Activated effector memory CD4-positive, alpha-beta T cell treated with anti-CD3 and anti-CD28 coated beads, Interleukin-2, amount 50 U/mL, for 16 hours (primary cell): ENCODE data around the gene CHN1.

Experiments used
- DNase-seq: peaks from one replicate; pipeline ENCODE4 v3.0.0-alpha.2; 2020

The CHN1 gene

GRCh38 chr2:174759381-174760065, 245.7 kb downstream of the CHN1 start:
- no peak for DNase-seq

- DNase-seq, result no peak
Observed at GRCh38 chr2:174756743-174757142, 248.4 kb downstream of the CHN1 start.

DNA sequence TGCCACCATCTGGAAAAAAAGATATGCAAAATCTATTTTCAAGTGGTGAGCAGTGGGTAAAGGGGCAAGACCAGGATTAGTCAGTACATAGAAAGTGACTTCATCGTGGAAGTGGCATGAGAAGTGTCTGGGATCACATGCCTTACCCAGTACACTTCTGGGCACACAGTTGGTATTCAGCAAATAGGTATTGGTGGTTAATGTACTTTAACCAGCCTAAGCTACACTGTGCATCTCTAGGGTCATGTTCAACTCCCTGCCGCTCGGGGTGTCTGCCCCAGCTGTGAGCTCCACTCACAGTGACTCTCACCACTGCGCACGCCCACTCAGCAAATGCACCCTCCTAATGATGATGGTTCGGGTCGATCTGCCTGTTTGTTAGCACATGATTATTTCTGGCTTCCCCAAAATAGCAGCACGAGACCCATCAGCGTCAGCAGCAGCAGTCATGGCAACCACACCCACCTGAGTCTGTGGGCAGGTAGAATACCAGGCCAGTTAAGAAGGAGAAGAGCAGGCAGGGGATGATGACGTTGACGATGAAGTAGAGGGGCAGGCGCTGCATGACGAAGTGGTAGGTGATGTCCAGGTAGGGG, 252.0 kb downstream of the CHN1 start:
- DNase-seq, result peak; percentile 70

- DNase-seq, result peak; percentile 66
Observed at GRCh38 chr2:174752403-174753037, 252.7 kb downstream of the CHN1 start.

DNA sequence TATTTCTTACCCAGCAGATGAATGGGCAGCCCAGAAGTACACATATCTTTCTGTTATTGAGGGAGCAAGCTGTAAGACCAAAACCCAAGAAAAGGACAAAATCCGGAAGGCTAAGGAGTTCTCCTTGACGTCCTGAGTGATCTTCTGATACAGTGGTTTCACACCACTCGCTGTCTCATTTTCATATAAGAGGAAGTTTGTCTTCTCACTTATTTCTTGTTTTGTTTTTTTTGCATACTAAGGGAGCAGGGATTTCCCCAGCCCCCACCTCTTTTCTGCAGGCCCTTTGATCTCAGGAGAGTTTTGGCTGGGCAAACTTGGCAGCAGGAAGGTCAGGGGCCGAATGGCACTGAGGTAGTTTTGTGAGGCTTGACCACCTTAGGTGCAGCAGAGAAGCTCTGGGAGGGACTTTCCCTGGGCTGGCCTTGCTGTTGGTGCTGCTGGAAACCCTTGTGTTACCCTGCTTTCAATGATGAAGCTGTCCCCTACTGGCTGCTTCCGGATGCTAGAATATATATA, 254.2 kb downstream of the CHN1 start:
- peak; percentile 78 for DNase-seq

GRCh38 chr2:174749793-174750192, 255.4 kb downstream of the CHN1 start:
- DNase-seq, result no peak

DNA sequence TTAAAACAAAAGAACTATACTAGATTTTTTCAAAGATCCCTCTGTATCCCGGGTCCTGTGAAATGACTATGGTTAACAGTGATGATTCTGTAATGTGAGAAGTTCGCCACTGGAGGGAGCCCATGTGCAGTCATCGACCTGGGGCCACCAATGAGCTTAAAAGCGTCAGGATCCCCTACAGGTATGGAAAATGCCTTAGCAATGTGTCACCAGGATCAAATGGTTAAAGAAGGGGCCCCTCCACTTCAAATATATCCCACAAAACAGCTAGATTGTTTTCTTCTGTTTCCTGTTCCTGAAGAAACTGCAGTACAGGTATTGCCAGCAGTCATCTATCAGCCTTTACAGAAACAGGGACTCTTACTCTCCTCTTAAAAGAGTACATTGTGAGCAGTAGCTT, 256.2 kb downstream of the CHN1 start:
- DNase-seq, result peak; percentile 87
